ENCODE data around the gene CYP4F11.
"Not testable (repeated sequence)": the region's sequence is repeated elsewhere in the genome, so short reads cannot be mapped to it uniquely, and the experiment has no call there.

Gene CYP4F11

DNA sequence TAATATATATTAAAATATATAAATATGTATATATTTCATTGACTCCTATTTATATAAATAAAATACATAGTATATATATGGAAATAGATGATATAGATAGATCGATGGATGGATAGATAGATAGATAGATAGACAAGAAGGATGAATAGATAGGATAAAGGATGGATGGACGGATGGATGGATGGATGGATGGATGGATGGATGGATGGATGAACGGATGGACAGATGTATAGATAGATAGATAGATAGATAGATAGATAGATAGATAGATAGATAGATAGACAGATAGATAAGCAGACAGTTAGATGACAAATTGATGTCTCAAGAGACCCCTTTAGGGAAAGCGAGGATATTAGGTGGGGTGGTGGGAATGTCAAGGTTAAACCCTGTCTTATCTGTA lies 15.1 kb downstream of the CYP4F11 start:
- DNase-seq, result no peak

DNA sequence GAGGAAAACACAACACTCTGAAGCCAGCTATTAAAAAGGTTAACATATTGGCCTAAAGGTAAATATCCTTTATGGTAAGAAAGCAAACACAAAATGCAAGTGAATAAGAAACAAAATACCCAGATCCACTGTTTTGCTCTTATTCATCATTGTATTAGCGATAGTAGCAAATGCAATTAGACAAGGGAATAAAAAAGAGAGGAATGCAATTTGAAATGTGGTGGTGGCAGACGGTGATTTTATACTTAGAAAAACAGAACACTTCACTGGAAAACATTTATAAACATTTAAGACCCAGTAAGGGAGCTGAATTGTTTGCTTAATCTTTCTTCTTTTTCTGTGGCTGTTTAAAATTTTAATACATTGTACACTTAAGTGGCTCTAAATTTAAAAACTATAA lies 19.2 kb downstream of the CYP4F11 start:
- DNase-seq, result no peak

GRCh38 chr19:15913830-15914229 lies 20.5 kb downstream of the CYP4F11 start:
- DNase-seq, result no peak

- DNase-seq, result no peak
These were observed 20.9 kb downstream of the CYP4F11 start for GRCh38 chr19:15913384-15913783.

DNA sequence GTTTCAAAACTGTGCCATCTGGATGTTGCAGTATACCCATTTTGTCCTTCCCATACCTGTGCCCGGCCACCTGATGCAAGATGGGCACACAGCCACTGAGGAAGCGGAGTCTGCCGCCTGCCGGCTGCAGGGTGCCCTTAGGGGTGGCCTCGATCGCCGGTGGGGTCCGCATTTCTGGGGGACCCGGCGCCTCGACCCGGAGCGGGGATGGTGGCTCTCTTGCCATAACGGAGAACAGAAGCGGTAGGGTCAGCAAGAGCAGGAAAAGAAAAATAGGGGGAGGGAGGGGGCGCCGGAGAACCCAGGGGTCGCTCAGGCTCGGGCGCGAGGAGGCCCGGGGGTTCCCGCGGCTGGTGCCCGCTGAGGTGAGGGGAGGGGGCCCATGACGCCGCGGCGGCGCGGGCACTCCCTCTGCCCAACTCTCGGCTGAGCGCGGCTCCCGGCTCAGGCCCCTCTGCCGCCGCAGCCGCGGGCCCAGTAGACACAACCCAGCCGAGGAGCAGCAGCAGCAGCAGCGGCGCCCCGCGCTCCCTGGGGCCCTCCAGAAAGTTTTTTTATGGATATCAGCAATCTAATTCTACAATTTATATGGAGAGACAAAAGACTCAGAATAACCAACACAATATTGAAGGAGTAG lies 22.6 kb downstream of the CYP4F11 start:
- DNase-seq, result no peak

DNA sequence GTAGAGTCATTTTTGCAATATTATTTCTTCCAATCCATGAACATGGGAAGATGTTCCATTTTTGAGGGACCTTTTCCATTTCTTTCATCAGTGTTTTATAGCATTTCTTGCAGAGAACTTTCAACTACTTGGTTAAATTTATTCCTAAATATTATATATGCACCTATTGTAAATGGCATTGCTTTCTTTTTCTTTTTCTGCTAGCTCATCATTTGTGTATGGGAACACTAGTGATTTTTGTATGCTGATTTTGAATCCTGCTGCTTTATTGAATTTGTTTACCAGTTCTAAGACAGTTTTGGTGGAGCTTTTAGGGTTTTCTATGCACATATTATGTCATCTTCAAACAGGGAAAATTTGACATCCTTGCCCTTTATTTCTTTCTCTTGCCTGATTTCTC lies 29.3 kb downstream of the CYP4F11 start:
- no peak for DNase-seq

DNA sequence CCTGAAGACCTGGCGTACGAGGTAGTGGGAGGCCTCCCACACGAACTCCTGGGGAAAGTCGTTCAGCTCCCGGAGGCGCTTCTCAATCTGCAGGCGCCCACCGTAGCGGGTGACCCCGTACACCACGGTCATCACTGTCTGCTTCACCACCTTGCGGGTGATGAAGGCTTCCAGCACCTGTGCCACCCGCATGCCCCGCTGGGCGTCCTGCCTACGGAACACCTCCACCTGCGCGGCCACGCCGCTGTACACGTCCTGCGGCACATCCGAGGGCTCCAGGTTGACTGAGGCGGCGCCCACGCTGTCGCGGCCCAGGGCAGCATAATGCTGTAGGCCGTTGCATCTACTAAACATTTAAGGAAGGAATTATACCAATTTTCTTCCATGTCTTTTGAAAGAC lies 31.4 kb downstream of the CYP4F11 start:
- DNase-seq, result not testable (repeated sequence)

GRCh38 chr19:15902254-15902653 lies 32.1 kb downstream of the CYP4F11 start:
- no peak for DNase-seq

DNA sequence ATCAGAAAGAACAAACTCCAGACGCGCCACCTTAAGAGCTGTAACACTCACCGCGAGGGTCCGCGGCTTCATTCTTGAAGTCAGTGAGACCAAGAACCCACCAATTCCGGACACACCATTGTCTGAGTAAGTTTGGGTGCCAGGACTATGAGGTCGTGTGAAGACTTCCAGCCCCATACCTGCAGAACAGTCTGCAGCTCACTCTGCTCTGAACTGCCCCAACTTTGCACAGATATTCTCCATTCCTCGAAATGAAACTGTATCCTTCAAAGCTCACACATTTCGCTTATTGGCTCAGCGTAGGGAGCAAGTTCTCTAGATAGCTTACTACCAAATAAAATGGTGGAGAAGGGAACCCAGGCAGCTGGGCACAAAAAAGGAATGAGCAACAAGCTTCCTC lies 33.8 kb downstream of the CYP4F11 start:
- DNase-seq, result no peak

DNA sequence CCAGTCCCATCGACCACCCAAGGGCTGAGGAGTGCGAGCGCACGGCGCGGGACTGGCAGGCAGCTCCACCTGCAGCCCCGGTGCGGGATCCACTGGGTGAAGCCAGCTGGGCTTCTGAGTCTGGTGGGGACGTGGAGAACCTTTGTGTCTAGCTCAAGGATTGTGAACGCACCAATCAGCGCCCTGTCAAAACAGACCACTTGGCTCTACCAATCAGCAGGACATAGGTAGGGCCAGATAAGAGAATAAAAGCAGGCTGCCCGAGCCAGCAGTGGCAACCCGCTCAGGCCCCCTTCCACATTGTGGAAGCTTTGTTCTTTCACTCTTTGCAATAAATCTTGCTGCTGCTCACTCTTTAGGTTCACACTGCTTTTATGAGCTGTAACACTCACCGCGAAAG lies 34.3 kb downstream of the CYP4F11 start:
- DNase-seq, result not testable (repeated sequence)

GRCh38 chr19:15899561-15899960 lies 34.8 kb downstream of the CYP4F11 start:
- DNase-seq, result not testable (repeated sequence)

- no peak for DNase-seq
These were observed 36.5 kb downstream of the CYP4F11 start, which contains the start of gene CYP4F2 for GRCh38 chr19:15897738-15898276. Gene CYP4F2, minus strand, starts transcription at chr19:15898074. Its CDS starts 463 bp downstream, at chr19:15897611.

- no peak for DNase-seq
These were observed 37.1 kb downstream of the CYP4F11 start for GRCh38 chr19:15897026-15897737.

GRCh38 chr19:15895876-15896430 lies 38.4 kb downstream of the CYP4F11 start:
- DNase-seq, result no peak

GRCh38 chr19:15894359-15894758 lies 40.0 kb downstream of the CYP4F11 start:
- DNase-seq, result no peak

DNA sequence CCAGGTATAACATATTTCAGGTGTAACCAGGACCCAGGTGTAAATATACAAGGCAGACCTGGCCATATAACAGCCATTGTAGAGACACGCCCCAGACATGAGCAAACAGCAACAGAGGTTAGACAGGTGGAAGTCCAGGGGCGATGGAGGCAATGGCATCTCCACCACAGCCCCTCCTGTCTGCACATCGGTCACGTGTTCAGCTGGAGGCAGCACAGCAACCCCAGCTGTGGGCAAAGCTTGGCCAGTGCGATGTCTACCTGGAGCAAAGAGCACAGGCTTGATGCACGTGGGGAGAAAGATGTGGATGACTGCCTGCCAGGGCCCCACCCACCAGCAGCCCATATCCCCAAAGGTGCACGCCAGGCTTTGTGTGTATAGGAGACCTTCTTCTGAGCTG lies 40.9 kb downstream of the CYP4F11 start:
- no peak for DNase-seq

- DNase-seq, result no peak
These were observed 42.3 kb downstream of the CYP4F11 start for GRCh38 chr19:15892012-15892411.

DNA sequence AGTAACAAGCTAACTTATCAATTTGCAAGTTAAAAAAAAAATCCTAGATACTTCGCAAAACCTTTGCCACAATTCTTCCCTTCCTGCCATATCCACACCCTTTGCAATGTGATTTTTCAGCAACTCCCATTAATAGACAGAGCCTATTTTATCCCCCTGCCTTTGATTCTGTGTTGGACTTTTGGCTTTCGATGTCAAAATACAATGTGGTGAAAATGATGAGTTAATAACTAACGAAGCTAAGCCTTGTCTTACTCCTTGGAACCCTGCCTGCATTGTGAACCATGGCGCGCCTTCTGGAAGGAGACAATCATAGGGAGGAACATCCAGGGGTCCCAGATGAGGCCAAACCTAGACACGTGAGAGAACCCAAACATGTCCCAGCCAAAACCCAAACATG lies 42.9 kb downstream of the CYP4F11 start:
- DNase-seq, result no peak

DNA sequence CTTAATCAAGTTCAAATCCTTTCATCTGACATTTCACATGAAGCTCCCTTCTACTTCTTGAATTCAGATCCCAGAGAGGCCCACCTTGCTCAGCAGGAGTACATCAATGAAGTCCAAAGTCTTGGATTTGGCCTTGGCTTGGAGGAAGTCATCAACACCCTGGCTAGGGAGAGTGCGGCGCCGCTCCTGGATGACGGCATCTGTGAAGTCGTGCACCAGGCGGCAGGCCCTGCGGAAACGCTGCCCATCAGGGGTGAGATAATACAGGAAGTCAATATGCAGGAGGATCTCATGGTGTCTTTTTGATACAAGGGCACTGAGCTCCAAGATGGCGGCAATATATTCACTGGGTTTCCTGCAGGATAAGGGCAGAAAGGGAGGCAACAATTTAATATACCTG lies 45.0 kb downstream of the CYP4F11 start:
- DNase-seq, result not testable (repeated sequence)

DNA sequence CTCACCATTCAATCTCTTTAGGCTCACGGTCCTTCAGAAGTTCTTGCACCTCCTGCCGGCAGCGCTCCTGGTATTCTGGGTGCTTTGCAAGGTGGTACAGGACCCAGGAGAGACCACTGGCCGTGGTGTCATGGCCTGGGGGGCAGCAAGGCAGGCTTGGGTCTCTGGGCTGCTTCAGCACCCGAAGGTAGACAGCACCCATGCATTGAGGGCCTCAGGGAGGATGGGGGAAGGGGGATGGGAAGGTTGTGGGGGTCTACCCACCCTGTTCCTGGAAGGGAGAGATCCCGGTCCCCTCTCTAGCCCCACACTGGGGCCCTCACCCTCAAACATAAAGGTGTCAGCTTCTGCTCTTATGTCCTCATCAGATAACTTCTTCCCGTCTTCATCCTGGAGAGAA lies 48.4 kb downstream of the CYP4F11 start:
- no peak for DNase-seq

DNA sequence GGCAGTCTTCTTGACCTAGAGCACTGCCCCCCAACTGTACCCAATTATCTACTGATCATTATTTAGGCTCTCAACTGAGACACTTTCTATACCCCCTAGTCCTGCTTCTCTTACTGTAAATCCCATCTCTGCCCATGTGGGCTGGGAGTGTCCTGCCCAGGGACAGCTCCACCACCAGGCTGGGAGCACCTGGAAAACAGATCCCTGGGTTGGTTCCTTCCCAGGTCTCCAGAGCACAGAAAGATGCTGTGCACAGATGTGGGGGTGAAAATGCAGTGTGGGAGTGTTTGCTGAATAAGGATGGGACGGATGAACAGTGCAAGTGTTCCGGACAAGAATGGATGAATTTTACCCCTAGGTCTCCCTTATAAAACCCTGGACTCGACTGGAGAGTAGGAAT lies 49.2 kb downstream of the CYP4F11 start:
- no peak for DNase-seq

DNA sequence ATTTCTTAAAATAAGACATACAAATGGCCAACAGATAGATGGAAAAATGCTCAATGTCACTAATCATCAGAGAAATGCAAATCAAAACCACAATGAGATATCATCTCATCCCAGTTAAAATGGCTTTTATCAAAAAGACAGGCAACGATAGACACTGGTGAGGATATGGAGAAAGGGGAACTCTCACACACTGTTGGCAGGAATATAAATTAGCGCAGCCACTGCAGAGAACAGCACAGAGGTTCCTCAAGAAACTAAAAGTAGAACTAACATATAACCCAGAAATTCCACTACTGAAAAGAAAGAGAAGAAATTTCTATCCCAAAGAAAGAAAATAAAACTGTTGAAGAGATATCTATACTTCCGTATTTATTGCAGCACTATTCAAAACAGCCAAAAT lies 51.0 kb downstream of the CYP4F11 start:
- peak; percentile 82 for DNase-seq

DNA sequence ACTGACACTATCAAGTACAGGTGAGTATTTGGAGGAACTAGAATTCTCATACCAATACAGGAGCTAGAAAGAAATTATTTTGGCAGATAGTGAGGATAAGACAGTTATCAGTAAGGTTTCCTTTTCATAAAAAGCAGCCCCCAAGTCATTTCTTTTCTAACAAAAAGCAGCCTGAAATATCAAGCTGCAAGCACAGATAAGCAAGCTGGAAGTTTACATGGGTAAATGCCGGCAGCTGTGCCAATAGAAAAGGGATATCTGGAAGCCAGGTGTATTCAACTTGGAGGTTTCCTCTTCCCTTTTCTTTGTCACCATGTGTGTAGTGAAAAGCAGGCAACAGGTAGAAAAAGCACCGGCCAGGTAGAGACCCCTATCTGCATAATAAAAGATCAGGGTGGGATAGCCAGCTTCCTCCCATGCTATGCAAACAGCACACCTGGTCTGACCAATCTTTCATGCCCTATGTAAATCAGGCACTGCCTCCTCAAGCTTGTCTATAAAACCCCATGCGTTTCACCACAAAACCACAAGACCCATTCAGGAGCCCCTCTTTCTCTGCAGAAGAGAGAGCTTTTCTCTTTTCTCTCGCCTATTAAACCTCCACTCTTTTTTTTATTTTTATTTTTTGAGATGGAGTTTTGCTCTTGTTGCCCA lies 59.4 kb downstream of the CYP4F11 start:
- no peak for DNase-seq

- DNase-seq, result not testable (repeated sequence)
These were observed 60.6 kb downstream of the CYP4F11 start for GRCh38 chr19:15873771-15874170.

All from MV-4-11 (cell line).